HTR-8/SVneo (cell line): ENCODE data around the gene BRICD5.

Experiments used
- DNase-seq: peaks from one replicate; pipeline ENCODE4 v3.0.0; 2011; ENCODE audit warnings: low spot score, mixed read lengths; ENCODE audit not compliant: insufficient read length
- FAIRE-seq: peaks from 2 replicates; lab custom pipeline; 2011; peaks lifted over from hg19 to GRCh38; lab: Jason Lieb, UNC

The BRICD5 gene

GRCh38 chr16:2238150-2238837 is 27.6 kb upstream of the BRICD5 start:
- no peak for DNase-seq
- FAIRE-seq: no peak

GRCh38 chr16:2237493-2238149 is 27.0 kb upstream of the BRICD5 start:
- FAIRE-seq: no peak
- DNase-seq: no peak

- no peak for FAIRE-seq
Observed at GRCh38 chr16:2237102-2237482, 26.4 kb upstream of the BRICD5 start.

GRCh38 chr16:2236337-2237101 is 25.9 kb upstream of the BRICD5 start, which contains the start of gene DNASE1L2:
TSS of gene DNASE1L2 (plus strand) at chr16:2236444. CDS start at chr16:2236817, 373 bp downstream.
- FAIRE-seq (no peak), DNase-seq (no peak)

More at GRCh38 chr16:2237102-2237482, 26.4 kb upstream of the BRICD5 start:
- DNase-seq: no peak

- DNase-seq (no peak), FAIRE-seq (no peak)
Observed at GRCh38 chr16:2235695-2236336, 25.2 kb upstream of the BRICD5 start.

- DNase-seq: no peak
- no peak for FAIRE-seq
Observed at GRCh38 chr16:2235234-2235651, 24.6 kb upstream of the BRICD5 start.

GRCh38 chr16:2234813-2235170 is 24.1 kb upstream of the BRICD5 start:
- DNase-seq (no peak), FAIRE-seq (no peak)

GRCh38 chr16:2233872-2234812 is 23.5 kb upstream of the BRICD5 start:
- DNase-seq (no peak), FAIRE-seq (no peak)

- DNase-seq: no peak
- no peak for FAIRE-seq
Observed at GRCh38 chr16:2233046-2233775, 22.5 kb upstream of the BRICD5 start.

GRCh38 chr16:2232094-2232990 is 21.7 kb upstream of the BRICD5 start:
- no peak for FAIRE-seq
- DNase-seq: no peak

GRCh38 chr16:2231016-2231931 is 20.6 kb upstream of the BRICD5 start:
- FAIRE-seq: no peak
- DNase-seq: no peak

GRCh38 chr16:2230376-2230775 is 19.7 kb upstream of the BRICD5 start:
- no peak for FAIRE-seq
- no peak for DNase-seq

GRCh38 chr16:2229632-2230250 is 19.1 kb upstream of the BRICD5 start:
- FAIRE-seq (no peak), DNase-seq (no peak)

- FAIRE-seq: no peak
- DNase-seq: no peak
Observed at GRCh38 chr16:2229091-2229490, 18.4 kb upstream of the BRICD5 start.

GRCh38 chr16:2228161-2228824 is 17.6 kb upstream of the BRICD5 start:
- DNase-seq (no peak), FAIRE-seq (no peak)

GRCh38 chr16:2226918-2227317 is 16.3 kb upstream of the BRICD5 start:
- DNase-seq (no peak), FAIRE-seq (no peak)
